Measurements from ENCODE around the gene HSPA1B.
A peak's percentile ranks its signal among the peaks of the same experiment; 100 is the strongest.
"Not testable (repeated sequence)": the region's sequence is repeated elsewhere in the genome, so short reads cannot be mapped to it uniquely, and the experiment has no call there.

HSPA1B gene

DNA sequence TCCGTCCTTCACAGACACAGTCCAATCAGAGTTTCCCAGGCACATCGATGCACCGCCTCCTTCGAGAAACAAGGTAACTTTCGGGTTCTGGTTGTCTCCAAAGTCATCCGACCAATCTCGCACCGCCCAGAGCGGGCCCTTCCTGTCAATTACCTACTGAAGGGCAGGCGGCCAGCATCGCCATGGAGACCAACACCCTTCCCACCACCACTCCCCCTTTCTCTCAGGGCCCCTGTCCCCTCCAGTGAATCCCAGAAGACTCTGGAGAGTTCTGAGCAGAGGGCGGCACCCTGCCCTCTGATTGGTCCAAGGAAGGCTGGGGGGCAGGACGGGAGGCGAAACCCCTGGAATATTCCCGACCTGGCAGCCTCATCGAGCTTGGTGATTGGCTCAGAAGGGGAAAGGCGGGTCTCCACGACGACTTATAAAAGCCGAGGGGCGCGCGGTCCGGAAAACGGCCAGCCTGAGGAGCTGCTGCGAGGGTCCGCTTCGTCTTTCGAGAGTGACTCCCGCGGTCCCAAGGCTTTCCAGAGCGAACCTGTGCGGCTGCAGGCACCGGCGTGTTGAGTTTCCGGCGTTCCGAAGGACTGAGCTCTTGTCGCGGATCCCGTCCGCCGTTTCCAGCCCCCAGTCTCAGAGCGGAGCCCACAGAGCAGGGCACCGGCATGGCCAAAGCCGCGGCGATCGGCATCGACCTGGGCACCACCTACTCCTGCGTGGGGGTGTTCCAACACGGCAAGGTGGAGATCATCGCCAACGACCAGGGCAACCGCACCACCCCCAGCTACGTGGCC lies at the start of gene HSPA1B:
TSS of gene HSPA1B (plus strand) at position 453 of the 794 bp plus-strand sequence. CDS start at position 666, 213 bp downstream.
- peak; percentile 100 for DNase-seq

DNA sequence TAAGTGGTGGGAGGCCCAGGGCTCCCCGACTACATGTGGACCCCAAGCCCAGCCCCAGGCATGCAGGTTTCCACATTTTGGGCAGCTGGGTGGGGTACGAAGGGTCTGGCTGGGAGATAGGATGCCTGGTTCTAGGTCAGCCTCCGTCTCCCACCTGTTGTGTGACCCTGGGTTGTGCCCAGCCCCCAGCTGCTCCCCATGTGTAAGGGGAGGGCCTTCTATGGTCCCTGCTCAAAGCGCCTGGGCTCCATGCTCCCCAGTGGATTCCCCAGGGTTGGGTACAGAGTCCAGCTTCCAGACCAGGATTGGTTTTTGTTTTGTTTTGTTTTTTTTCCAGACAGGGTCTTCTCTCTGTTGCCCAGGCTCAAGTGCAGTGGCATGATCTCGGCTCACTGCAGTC lies 49.3 kb upstream of the HSPA1B start:
- DNase-seq: no peak

GRCh38 chr6:31778999-31779885 lies 48.3 kb upstream of the HSPA1B start:
- no peak for DNase-seq

GRCh38 chr6:31779908-31780307 lies 47.6 kb upstream of the HSPA1B start:
- DNase-seq: no peak

GRCh38 chr6:31780507-31781243 lies 46.9 kb upstream of the HSPA1B start:
- DNase-seq: no peak

GRCh38 chr6:31781244-31782125 lies 46.1 kb upstream of the HSPA1B start:
- DNase-seq: no peak

DNA sequence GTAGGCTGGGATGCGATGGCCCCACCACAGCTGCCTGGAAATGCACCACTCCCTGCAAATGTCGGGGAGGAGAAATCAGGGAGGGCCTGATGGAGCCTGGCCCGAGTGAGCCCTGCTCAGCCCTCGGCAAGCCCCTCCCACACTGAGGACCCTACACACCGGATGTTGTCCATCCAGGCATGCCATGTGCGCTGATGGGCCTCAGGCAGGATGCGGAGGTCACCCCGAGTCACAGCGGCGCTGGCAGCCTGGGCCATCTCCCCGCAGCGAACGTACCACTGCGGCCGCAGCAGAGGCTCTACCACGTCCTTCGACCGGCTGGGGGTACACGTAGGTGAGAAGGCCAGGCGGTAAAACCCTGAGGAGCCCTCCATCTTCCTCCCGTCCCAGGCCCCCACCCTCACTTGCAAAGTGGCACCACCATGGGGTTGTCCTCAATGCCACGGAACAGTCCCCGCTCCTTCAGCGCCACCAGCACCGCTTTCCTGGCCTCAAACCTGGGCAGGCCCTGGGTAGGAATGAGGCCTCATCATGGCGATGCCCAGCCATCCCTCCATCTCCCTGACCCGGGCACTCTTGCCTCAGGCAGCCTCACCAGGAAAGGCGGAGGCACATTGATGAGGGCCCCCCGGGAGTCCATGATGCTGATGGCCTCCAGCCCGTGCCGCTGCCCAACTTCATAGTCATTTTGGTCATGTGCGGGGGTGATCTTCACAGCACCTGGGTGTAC lies 45.2 kb upstream of the HSPA1B start:
- no peak for DNase-seq

GRCh38 chr6:31784098-31784925 lies 43.2 kb upstream of the HSPA1B start:
- DNase-seq: no peak

DNA sequence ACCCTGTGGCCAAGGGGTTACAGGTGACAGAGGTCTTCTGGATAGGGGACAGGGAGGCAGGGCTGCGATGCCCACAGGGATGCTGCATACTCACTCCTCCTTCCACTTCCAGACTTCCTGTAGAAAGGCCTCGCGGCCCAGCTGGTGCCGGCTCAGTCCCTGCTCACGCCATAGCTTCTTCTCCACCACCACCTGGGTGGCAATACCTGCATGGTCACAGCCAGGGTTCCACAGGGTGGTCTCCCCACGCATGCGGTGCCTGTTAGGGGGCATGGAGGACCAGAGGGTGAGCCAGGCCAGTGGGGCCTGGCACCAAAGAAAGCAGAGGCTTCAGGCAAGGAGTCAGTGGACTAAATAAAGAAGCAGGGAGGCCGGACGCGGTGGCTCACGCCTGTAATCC lies 42.1 kb upstream of the HSPA1B start:
- DNase-seq: no peak

GRCh38 chr6:31791324-31792089 lies 36.0 kb upstream of the HSPA1B start:
- peak; percentile 36 for DNase-seq

GRCh38 chr6:31792090-31792374 lies 35.5 kb upstream of the HSPA1B start:
- DNase-seq: no peak

- no peak for DNase-seq
These were observed 34.8 kb upstream of the HSPA1B start for GRCh38 chr6:31792761-31793171.

DNA sequence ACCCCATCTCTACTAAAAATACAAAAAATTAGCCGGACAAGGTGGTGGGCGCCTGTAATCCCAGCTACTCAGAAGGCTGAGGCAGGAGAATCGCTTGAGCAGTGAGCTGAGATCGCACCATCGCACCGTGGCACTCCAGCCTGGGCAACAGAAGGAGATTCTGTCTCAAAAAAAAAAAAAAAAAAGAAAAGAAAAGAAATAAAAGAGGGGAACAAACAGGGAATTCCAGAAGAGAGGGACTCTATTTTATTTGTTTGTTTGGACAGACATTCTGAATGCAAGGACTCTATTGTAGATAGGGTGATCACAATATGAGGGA lies 33.7 kb upstream of the HSPA1B start:
- DNase-seq: not testable (repeated sequence)

DNA sequence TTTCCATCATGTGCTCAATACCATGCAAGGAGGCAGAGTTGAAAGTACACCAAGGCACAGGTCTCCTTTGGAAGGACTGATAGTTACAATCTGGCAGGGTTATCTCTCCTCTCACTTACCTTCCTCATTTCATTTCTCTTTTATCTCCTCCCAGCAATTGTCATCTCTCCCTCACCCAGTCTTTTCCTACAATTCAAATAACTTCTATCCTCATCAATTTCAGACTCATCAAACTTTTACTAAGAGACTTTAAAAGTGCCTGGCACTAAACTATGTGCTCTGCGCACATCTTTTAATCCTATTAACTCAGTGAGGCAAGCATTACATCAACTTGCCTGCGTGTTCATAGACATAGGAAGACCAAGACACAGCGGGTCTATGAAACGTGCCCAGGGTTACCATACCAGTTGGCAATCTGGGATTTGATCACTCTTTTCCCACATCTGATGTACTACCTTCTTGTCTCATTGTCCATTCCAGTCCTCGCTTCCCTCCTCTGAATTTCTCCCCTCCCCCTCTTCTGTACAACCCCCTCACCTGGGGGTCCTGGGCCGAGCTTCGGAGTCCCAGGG lies 33.2 kb upstream of the HSPA1B start:
- DNase-seq: no peak

GRCh38 chr6:31794866-31795615 lies 32.5 kb upstream of the HSPA1B start:
- no peak for DNase-seq

DNA sequence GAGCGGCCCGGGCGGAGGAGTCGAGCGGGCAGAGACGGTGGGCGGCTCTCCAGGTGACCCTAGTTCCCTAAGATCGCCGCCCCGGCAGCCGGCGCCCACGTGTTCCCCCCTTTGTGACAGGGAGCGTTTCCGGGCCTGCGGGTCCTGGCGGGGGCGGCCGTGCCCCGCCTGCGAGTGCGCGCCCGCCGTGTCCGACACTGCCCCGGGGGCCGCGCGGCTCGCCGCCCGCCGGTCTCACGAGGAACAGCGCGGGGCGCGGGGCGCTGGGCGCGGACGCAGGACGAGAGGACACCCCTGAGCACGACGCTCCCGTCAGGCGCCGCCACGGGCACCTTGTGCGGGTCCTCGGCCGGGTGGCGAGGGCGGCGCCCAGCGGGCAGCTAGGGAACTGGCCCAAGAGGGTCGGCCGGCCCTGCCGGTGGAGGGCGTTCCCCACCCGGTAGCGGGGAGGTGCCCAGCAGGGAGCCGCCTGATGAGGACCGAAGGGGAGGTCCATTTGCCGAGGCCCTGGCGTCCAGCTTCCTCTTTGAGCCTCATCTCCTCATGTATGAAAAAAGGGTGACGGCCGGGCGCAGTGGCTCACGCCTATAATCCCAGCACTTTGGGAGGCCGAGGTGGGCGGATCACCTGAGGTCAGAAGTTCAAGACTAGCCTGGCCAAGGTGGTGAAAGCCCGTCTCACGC lies 31.8 kb upstream of the HSPA1B start, which contains the start of gene VARS1:
TSS of gene VARS1 (minus strand) at position 137 of the 683 bp plus-strand sequence. CDS start 535 bp downstream, outside the sequence.
- peak; percentile 66 for DNase-seq

DNA sequence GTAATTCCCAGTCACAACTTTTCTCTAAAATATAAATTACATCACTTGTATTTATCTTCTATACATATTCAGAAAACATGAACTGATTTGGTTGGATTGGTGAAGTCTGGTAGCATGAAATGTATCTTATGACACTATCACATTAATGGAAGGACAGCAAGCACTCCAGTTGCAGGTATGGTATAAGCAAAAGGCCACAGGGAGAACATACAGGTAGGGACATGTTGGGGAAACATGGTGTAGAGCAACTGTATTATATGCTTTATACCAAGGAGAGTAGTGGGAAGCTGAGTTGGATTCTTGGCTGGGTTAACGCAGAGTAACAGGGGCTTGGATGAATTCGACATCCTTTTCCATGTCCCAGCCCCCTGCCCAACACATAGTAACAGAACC lies 30.5 kb upstream of the HSPA1B start:
- DNase-seq: no peak

DNA sequence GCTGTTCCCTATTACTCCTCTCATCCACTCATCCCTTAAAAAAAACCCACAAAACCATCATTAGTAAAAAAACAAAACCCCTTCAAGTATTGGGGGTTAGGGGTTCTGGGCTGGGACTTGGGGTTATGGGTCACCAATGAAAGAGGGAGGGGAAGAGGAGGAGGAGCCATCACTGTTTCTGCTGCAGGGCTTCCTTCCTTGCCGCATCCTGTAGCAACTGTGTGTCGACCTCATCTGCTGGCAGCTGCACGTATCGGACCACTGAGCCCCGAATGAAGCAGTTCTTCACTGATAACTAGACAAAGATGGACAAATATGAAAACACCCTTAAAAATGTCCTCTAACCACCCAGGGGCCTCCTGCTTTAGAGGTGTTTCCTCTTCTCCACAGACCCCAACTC lies 29.9 kb upstream of the HSPA1B start:
- DNase-seq: no peak

Data from DMS 273 treated with DMSO at 0.1 percent for 48 hours (cell line).